Measurements from ENCODE around the gene SDF4. TPM values are rescaled to one million over a fixed set of nuclear protein-coding genes. Genes with fewer than 3 reads are reported as not detected.
A peak's percentile ranks its signal among the peaks of the same experiment; 100 is the strongest.

SDF4 gene
- total RNA-seq, 1 donor from 2014 or later = 130 TPM

DNA sequence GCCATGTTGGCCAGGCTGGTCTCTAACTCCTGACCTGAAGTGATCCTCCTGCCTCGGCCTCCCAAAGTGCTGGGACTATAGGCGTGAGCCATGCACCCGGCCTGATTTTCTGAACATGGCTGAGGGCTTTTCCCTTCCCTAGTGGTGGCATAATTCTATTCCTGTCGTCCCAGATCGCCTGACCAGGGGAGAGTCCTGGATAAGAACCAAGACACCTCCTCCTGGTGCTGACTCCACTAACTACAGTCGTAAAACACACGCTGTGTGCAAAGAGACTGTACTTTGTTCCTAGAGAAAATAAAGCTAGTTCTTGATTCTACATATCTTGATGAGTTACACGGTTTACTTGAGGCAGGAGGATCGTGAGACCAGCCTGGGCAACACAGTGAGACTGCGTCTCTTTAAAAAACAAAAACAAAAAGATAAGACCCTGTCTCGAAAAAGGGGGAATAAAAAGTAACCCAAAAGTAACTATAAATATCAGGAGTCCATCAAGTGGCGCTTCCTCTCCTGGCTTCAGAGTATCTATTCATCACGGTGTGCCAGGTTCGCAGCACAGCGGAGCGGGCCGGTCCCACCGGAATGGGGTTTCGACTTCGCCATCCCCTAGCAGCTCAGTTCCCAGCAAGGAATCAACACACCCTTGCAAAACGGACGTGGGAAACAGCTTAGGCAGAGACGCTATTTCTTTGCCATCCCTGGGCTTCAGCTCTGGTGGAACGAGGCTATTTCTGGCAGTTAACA lies 973 bp downstream of the SDF4 start:
- Mint-ChIP-seq H3K4me3 (ENCODE audit: unreplicated experiment) (peak overlapping the region; percentile 97), H3K9me3 (ENCODE audit: unreplicated experiment) (no peaks in the 10 kb centered on the region), H3K36me3 (ENCODE audit: low read depth, unreplicated experiment) (peaks cover 12% of the 10 kb centered on the region), H3K27me3 (ENCODE audit: unreplicated experiment) (peaks cover 15% of the 10 kb centered on the region), H3K4me1 (ENCODE audit: unreplicated experiment) (peaks cover 22% of the 10 kb centered on the region), H3K27ac (ENCODE audit: unreplicated experiment) (peak overlapping the region; percentile 88)
- DNase-seq (ENCODE audit: low spot score) = no peak
- TF ChIP-seq, protein P1, sequence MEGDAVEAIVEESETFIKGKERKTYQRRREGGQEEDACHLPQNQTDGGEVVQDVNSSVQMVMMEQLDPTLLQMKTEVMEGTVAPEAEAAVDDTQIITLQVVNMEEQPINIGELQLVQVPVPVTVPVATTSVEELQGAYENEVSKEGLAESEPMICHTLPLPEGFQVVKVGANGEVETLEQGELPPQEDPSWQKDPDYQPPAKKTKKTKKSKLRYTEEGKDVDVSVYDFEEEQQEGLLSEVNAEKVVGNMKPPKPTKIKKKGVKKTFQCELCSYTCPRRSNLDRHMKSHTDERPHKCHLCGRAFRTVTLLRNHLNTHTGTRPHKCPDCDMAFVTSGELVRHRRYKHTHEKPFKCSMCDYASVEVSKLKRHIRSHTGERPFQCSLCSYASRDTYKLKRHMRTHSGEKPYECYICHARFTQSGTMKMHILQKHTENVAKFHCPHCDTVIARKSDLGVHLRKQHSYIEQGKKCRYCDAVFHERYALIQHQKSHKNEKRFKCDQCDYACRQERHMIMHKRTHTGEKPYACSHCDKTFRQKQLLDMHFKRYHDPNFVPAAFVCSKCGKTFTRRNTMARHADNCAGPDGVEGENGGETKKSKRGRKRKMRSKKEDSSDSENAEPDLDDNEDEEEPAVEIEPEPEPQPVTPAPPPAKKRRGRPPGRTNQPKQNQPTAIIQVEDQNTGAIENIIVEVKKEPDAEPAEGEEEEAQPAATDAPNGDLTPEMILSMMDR (IDR thresholded peaks at IDR 0.05; ENCODE audit: unreplicated experiment) = no peak

DNA sequence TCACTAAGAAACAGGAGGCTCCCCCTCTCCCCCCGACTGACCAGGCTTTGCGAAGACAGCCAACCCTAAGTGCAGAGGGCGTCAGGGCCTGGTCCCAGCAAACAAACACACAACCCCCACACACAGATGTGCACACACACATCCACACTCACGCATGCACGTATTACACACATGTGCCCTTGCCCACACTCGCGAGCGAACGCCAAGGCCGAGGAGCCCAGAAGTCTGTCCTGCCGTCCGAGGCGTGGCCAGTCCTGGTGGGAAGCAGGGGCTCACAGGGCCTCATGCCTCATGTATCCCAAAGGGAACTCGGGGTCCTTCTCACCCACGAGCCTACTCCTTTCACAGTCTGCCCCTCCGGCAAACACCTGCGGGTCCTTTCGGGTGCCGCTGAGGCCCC lies 2.0 kb downstream of the SDF4 start:
- peaks cover 19% of the 10 kb centered on the region for H3K36me3 Mint-ChIP-seq (ENCODE audit: low read depth, unreplicated experiment)
- peaks cover 26% of the 10 kb centered on the region for H3K4me1 Mint-ChIP-seq (ENCODE audit: unreplicated experiment)
- no peak for DNase-seq (ENCODE audit: low spot score)
- no peaks in the 10 kb centered on the region for H3K9me3 Mint-ChIP-seq (ENCODE audit: unreplicated experiment)
- H3K27ac Mint-ChIP-seq (ENCODE audit: unreplicated experiment) = no peak overlapping the region
- peak overlapping the region; percentile 60 for H3K4me3 Mint-ChIP-seq (ENCODE audit: unreplicated experiment)
- TF ChIP-seq, protein P1 (IDR thresholded peaks at IDR 0.05; ENCODE audit: unreplicated experiment) = no peak
- peaks cover 15% of the 10 kb centered on the region for H3K27me3 Mint-ChIP-seq (ENCODE audit: unreplicated experiment)

DNA sequence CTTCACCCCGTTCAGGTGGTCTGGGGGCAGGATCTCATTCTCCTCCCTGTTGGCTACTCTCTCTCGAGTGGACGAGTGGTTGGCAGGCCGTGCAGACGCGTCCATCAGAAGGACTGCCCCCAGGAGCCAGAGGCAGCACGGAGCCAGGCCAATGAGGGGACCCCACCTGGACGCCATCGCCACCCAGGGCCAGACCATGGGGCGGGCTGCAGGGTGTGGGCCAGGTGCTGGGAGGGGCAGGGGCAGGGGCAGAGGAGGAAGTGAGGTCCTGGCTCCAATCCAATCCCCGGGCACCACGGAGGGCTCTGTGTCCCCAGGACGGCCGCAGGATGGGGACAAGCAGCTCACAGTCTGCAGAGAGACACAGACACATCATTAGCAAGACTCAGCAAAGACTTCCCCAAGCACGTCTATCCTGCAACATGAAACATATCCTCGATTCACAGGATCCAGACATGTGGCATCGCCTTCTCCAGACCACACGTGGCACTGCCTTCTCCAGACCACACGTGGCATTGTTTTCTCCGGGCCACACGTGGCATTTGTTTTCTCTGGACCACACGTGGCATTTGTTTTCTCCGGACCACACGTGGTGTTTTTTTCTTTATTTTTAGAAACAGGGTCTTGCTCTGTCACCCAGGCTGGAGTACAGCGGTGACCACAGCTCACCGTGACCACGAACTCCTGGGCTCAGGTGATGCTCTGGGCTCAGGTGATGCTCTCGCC lies 3.0 kb downstream of the SDF4 start:
- Mint-ChIP-seq H3K27me3 (ENCODE audit: unreplicated experiment) (peaks cover 15% of the 10 kb centered on the region), H3K9me3 (ENCODE audit: unreplicated experiment) (no peaks in the 10 kb centered on the region), H3K4me1 (ENCODE audit: unreplicated experiment) (peaks cover 20% of the 10 kb centered on the region), H3K36me3 (ENCODE audit: low read depth, unreplicated experiment) (peaks cover 21% of the 10 kb centered on the region), H3K4me3 (ENCODE audit: unreplicated experiment) (no peak overlapping the region), H3K27ac (ENCODE audit: unreplicated experiment) (no peak overlapping the region)
- TF ChIP-seq, protein P1 (IDR thresholded peaks at IDR 0.05; ENCODE audit: unreplicated experiment) = no peak
- DNase-seq (ENCODE audit: low spot score) = no peak

DNA sequence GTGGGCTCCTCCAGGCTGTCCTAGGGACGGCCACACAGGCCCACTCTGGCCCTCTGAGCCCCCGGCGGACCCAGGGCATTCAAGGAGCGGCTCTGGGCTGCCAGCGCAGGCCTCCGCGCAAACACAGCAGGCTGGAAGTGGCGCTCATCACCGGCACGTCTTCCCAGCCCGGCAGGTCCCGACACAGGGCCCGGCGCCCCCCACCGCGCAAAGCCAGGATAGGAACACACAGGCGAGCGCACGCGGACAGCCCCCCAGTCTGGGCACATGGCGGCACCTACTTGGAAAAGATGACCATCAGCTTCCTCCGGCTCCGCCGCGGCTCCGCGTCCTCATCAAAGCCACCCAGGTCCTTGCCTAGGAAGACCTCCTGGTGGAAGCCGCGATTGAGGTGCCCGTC lies 3.6 kb downstream of the SDF4 start:
- no peak overlapping the region for H3K27ac Mint-ChIP-seq (ENCODE audit: unreplicated experiment)
- H3K36me3 Mint-ChIP-seq (ENCODE audit: low read depth, unreplicated experiment) = peaks cover 17% of the 10 kb centered on the region
- H3K4me1 Mint-ChIP-seq (ENCODE audit: unreplicated experiment) = peaks cover 16% of the 10 kb centered on the region

More for the DNA sequence above, 3.6 kb downstream of the SDF4 start:
- Mint-ChIP-seq H3K9me3 (ENCODE audit: unreplicated experiment) (no peaks in the 10 kb centered on the region), H3K4me3 (ENCODE audit: unreplicated experiment) (no peak overlapping the region), H3K27me3 (ENCODE audit: unreplicated experiment) (peaks cover 11% of the 10 kb centered on the region)
- TF ChIP-seq, protein P1 (IDR thresholded peaks at IDR 0.05; ENCODE audit: unreplicated experiment) = no peak
- no peak for DNase-seq (ENCODE audit: low spot score)

Measured in endothelial cell (in vitro differentiated cells).